A549 (cell line): ENCODE data around the gene ZNF101.

Experiments
- BCL3 ChIP-seq: fragments of >200 bp; sonication (Bioruptor Twin); formaldehyde crosslinking; IDR thresholded peaks from 3 replicates; pipeline ENCODE4 v1.6.1; 2016
- CBX2 ChIP-seq: fragments of 200-600 bp; sonication (generic); IDR thresholded peaks from 2 replicates; pipeline ENCODE4 v1.6.1; 2016; ENCODE audit warnings: low read depth, mild to moderate bottlenecking, borderline replicate concordance
- CHD2 ChIP-seq: fragments of 150-350 bp; IDR thresholded peaks from 2 replicates; pipeline ENCODE4 v1.6.1; 2014; ENCODE audit warnings: low read length; ENCODE audit not compliant: partially characterized antibody
- CHD4 ChIP-seq: fragments of 200-600 bp; sonication (generic); IDR thresholded peaks from 2 replicates; pipeline ENCODE4 v1.6.1; 2016; ENCODE audit warnings: antibody characterized with exemption, mild to moderate bottlenecking, borderline replicate concordance
- HDAC2 ChIP-seq: fragments of 200-600 bp; sonication (generic); IDR thresholded peaks from 2 replicates; pipeline ENCODE4 v1.6.1; 2016
- HOXB5 ChIP-seq: fragments of 250-450 bp; sonication (Bioruptor Pico); IDR thresholded peaks from 2 replicates; pipeline ENCODE4 v1.5.0; 2020; ENCODE audit warnings: mild to moderate bottlenecking, moderate library complexity
- JUN ChIP-seq, 2 experiments: fragments of >200 bp; sonication (Bioruptor Twin); formaldehyde crosslinking; IDR thresholded peaks; 2 replicates in 1 of 2; 3 replicates in 1 of 2; pipeline ENCODE4 v1.6.1; 2016 to 2017
- MAFK ChIP-seq: fragments of 450-650 bp; IDR thresholded peaks from 2 replicates; pipeline ENCODE4 v1.6.1; 2014; ENCODE audit not compliant: partially characterized antibody
- MYC ChIP-seq: IDR thresholded peaks from 2 replicates; pipeline ENCODE4 v1.6.1; 2012; ENCODE audit warnings: mild to moderate bottlenecking, inconsistent platforms, low read length, improper control_type of control experiment, borderline replicate concordance
- PBX3 ChIP-seq: IDR thresholded peaks from 2 replicates; pipeline ENCODE4 v1.6.1; 2012
- POLR2A ChIP-seq: IDR thresholded peaks from 2 replicates; pipeline ENCODE4 v1.6.1; 2012; ENCODE audit warnings: mild to moderate bottlenecking, low read length
- RFX5 ChIP-seq: fragments of 450-650 bp; IDR thresholded peaks from 2 replicates; pipeline ENCODE4 v1.7.1; 2014; ENCODE audit warnings: antibody characterized with exemption, mild to moderate bottlenecking, moderate library complexity
- TF ChIP-seq, protein P1 (sequence below): fragments of >200 bp; sonication (Bioruptor Twin); formaldehyde crosslinking; IDR thresholded peaks from 3 replicates; pipeline ENCODE4 v1.5.1; 2016
- TF ChIP-seq, protein P2 (sequence below): fragments of 200-600 bp; sonication (generic); IDR thresholded peaks from 2 replicates; pipeline ENCODE4 v1.6.1; 2016; ENCODE audit warnings: antibody characterized with exemption, mild to moderate bottlenecking, moderate library complexity

DNA sequence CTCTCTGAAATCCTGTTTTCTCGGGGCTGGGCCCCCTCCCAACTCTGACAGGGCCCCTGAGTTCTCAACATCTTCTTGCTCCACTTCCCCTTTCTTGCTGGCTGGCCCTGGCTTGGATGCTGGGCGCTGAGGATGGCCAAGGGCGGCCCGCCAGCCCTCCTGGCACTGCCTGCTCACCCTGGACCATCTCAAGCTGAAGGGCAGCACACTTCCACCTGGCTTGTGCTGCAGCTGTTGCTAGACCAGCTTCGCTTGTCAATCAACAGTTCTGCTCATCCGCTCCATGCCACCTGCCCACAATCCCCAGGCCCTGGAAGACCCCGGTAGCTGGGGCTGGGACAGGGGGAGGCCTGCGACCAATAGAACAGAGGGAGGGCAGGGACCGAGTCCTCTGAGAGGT, 18.3 kb upstream of the ZNF101 start:
- TF ChIP-seq, protein P1, sequence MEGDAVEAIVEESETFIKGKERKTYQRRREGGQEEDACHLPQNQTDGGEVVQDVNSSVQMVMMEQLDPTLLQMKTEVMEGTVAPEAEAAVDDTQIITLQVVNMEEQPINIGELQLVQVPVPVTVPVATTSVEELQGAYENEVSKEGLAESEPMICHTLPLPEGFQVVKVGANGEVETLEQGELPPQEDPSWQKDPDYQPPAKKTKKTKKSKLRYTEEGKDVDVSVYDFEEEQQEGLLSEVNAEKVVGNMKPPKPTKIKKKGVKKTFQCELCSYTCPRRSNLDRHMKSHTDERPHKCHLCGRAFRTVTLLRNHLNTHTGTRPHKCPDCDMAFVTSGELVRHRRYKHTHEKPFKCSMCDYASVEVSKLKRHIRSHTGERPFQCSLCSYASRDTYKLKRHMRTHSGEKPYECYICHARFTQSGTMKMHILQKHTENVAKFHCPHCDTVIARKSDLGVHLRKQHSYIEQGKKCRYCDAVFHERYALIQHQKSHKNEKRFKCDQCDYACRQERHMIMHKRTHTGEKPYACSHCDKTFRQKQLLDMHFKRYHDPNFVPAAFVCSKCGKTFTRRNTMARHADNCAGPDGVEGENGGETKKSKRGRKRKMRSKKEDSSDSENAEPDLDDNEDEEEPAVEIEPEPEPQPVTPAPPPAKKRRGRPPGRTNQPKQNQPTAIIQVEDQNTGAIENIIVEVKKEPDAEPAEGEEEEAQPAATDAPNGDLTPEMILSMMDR, result no peak
- no peak for TF ChIP-seq RFX5
- no peak for TF ChIP-seq HDAC2
- no peak for TF ChIP-seq CBX2
- TF ChIP-seq JUN (IDR thresholded peaks at IDR 0.05), result no peak
- no peak for TF ChIP-seq CHD4
- no peak for TF ChIP-seq CHD2
- TF ChIP-seq POLR2A, result no peak
- no peak for TF ChIP-seq MYC
- TF ChIP-seq PBX3, result no peak
- TF ChIP-seq HOXB5 (CRISPR knock-in tag), result no peak
- TF ChIP-seq BCL3, result no peak
- TF ChIP-seq, protein P2, sequence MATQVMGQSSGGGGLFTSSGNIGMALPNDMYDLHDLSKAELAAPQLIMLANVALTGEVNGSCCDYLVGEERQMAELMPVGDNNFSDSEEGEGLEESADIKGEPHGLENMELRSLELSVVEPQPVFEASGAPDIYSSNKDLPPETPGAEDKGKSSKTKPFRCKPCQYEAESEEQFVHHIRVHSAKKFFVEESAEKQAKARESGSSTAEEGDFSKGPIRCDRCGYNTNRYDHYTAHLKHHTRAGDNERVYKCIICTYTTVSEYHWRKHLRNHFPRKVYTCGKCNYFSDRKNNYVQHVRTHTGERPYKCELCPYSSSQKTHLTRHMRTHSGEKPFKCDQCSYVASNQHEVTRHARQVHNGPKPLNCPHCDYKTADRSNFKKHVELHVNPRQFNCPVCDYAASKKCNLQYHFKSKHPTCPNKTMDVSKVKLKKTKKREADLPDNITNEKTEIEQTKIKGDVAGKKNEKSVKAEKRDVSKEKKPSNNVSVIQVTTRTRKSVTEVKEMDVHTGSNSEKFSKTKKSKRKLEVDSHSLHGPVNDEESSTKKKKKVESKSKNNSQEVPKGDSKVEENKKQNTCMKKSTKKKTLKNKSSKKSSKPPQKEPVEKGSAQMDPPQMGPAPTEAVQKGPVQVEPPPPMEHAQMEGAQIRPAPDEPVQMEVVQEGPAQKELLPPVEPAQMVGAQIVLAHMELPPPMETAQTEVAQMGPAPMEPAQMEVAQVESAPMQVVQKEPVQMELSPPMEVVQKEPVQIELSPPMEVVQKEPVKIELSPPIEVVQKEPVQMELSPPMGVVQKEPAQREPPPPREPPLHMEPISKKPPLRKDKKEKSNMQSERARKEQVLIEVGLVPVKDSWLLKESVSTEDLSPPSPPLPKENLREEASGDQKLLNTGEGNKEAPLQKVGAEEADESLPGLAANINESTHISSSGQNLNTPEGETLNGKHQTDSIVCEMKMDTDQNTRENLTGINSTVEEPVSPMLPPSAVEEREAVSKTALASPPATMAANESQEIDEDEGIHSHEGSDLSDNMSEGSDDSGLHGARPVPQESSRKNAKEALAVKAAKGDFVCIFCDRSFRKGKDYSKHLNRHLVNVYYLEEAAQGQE, result no peak
- TF ChIP-seq MAFK, result no peak
